GM23338 (cell line): ENCODE data around the gene EIF5A2. TPM values are rescaled to one million over a fixed set of nuclear protein-coding genes. Genes with fewer than 3 reads are reported as not detected.
A peak's percentile ranks its signal among the peaks of the same experiment; 100 is the strongest.

Source experiments
- ATAC-seq: fragments of 200-7000 bp; cut with Tn5 transposase; 3 replicates; pipeline ENCODE4 v1.9.1; 2020
- DNase-seq: peaks from one replicate; pipeline ENCODE4 v3.0.0-alpha.2; 2015; ENCODE audit warnings: low spot score
- H2AFZ ChIP-seq: fragments of 200-600 bp; sonication (generic); 2 replicates; pipeline ENCODE4 v1.8.0; 2016; ENCODE audit warnings: antibody characterized with exemption, mild to moderate bottlenecking, moderate library complexity
- H3F3A ChIP-seq: fragments of 200-600 bp; sonication (generic); replicated peaks from 2 replicates; pipeline ENCODE4 v1.8.0; 2017; ENCODE audit warnings: antibody characterized with exemption, mixed run types, low read depth
- H3K27ac ChIP-seq: fragments of 200-600 bp; sonication (generic); 2 replicates; pipeline ENCODE4 v1.6.1; 2016; ENCODE audit warnings: low read depth
- H3K27me3 ChIP-seq: fragments of 200-600 bp; sonication (generic); 2 replicates; pipeline ENCODE4 v1.8.0; 2016; ENCODE audit warnings: mild to moderate bottlenecking, mixed run types, moderate library complexity; ENCODE audit not compliant: insufficient read depth
- H3K36me3 ChIP-seq: fragments of 200-600 bp; sonication (generic); 2 replicates; pipeline ENCODE4 v1.8.0; 2016; ENCODE audit warnings: mild to moderate bottlenecking; ENCODE audit not compliant: insufficient read depth
- H3K4me1 ChIP-seq: fragments of 200-600 bp; sonication (generic); 2 replicates; pipeline ENCODE4 v1.8.0; 2016; ENCODE audit warnings: mild to moderate bottlenecking, moderate library complexity; ENCODE audit not compliant: insufficient read depth
- H3K4me2 ChIP-seq: fragments of 200-600 bp; sonication (generic); 2 replicates; pipeline ENCODE4 v1.7.1; 2017; ENCODE audit warnings: mixed run types
- H3K4me3 ChIP-seq: fragments of 200-600 bp; sonication (generic); 2 replicates; pipeline ENCODE4 v1.6.1; 2016; ENCODE audit warnings: mixed run types
- H3K79me2 ChIP-seq: fragments of 200-600 bp; sonication (generic); replicated peaks from 2 replicates; pipeline ENCODE4 v1.8.0; 2017; ENCODE audit warnings: mild to moderate bottlenecking; ENCODE audit not compliant: insufficient read depth
- H3K9me2 ChIP-seq: fragments of 200-600 bp; sonication (generic); 2 replicates; pipeline ENCODE4 v1.8.0; 2017; ENCODE audit not compliant: insufficient read depth
- H4K20me1 ChIP-seq: fragments of 200-600 bp; sonication (generic); replicated peaks from 2 replicates; pipeline ENCODE4 v1.8.0; 2017; ENCODE audit warnings: mild to moderate bottlenecking; ENCODE audit not compliant: insufficient read depth
- H3K27ac Mint-ChIP-seq: 2 replicates; pipeline ENCODE4 v1.8.0; 2020; ENCODE audit warnings: inconsistent platforms, mild to moderate bottlenecking, moderate library complexity, mixed read lengths
- H3K27me3 Mint-ChIP-seq: 3 replicates; pipeline ENCODE4 v1.8.0; 2022; ENCODE audit warnings: low read depth, mild to moderate bottlenecking, moderate library complexity, mixed read lengths, inconsistent platforms; ENCODE audit not compliant: insufficient read depth, poor library complexity
- H3K36me3 Mint-ChIP-seq: 3 replicates; pipeline ENCODE4 v1.8.0; 2021; ENCODE audit warnings: low read depth, mild to moderate bottlenecking, inconsistent platforms, moderate library complexity, mixed read lengths
- H3K4me1 Mint-ChIP-seq: 3 replicates; pipeline ENCODE4 v1.8.0; 2020; ENCODE audit warnings: mild to moderate bottlenecking, inconsistent platforms, mixed read lengths
- H3K4me3 Mint-ChIP-seq: 3 replicates; pipeline ENCODE4 v1.8.0; 2021; ENCODE audit warnings: moderate library complexity, mild to moderate bottlenecking, inconsistent platforms, mixed read lengths
- H3K9me3 Mint-ChIP-seq: 3 replicates; pipeline ENCODE4 v1.8.0; 2020; ENCODE audit warnings: moderate library complexity, mild to moderate bottlenecking, inconsistent platforms, mixed read lengths
- CREB1 ChIP-seq: fragments of 250-450 bp; sonication (Bioruptor Pico); IDR thresholded peaks from 2 replicates; pipeline ENCODE4 v1.5.0; 2020; ENCODE audit warnings: low read depth, mild to moderate bottlenecking, moderate library complexity
- ETS1 ChIP-seq: IDR thresholded peaks from 2 replicates; pipeline ENCODE4 v1.6.1; 2016; ENCODE audit warnings: antibody characterized with exemption
- EZH2 ChIP-seq: fragments of 200-600 bp; sonication (generic); IDR thresholded peaks from one replicate; pipeline ENCODE4 v1.8.0; 2017; ENCODE audit warnings: antibody characterized with exemption, mild to moderate bottlenecking, low read depth; ENCODE audit not compliant: unreplicated experiment
- EZH2phosphoT487 ChIP-seq: fragments of 200-600 bp; sonication (generic); IDR thresholded peaks from one replicate; pipeline ENCODE4 v1.8.1; 2018; ENCODE audit warnings: antibody characterized with exemption; ENCODE audit not compliant: unreplicated experiment
- JUNB ChIP-seq: IDR thresholded peaks from one replicate; pipeline ENCODE4 v1.6.1; 2016; ENCODE audit warnings: antibody characterized with exemption; ENCODE audit not compliant: unreplicated experiment
- NANOG ChIP-seq: IDR thresholded peaks from 2 replicates; pipeline ENCODE4 v1.6.1; 2016; ENCODE audit warnings: antibody characterized with exemption, borderline replicate concordance
- POLR2AphosphoS5 ChIP-seq: IDR thresholded peaks from 2 replicates; pipeline ENCODE4 v1.6.1; 2016; ENCODE audit warnings: antibody characterized with exemption, low read depth
- REST ChIP-seq: IDR thresholded peaks from one replicate; pipeline ENCODE4 v1.6.1; 2018; ENCODE audit warnings: antibody characterized with exemption; ENCODE audit not compliant: unreplicated experiment
- ZNF114 ChIP-seq: fragments of 250-450 bp; sonication (Bioruptor Pico); IDR thresholded peaks from 2 replicates; pipeline ENCODE4 v1.5.0; 2020; ENCODE audit warnings: mild to moderate bottlenecking, moderate library complexity
- ZNF331 ChIP-seq: fragments of 250-450 bp; sonication (Bioruptor Pico); IDR thresholded peaks from 2 replicates; pipeline ENCODE4 v1.5.0; 2020; ENCODE audit warnings: low read depth, mild to moderate bottlenecking, moderate library complexity
- polyA plus RNA-seq: library from polyadenylated mRNA; unstranded; fragments of >200 nt; fragmentation: Nextera tagmentation; extraction: Ambion mirVana; gene quantifications from 2 replicates; pipeline ENCODE4 v1.2.1, GENCODE V29; 2016
- total RNA-seq: library from RNA; depleted of rRNA; stranded (reverse); fragments of >200 nt; shearing (Covaris generic); gene quantifications from 2 replicates; pipeline ENCODE4 v1.2.3, GENCODE V29; 2014

The EIF5A2 gene
- total and polyA plus RNA-seq, 2 experiments from 2014 or later, result 5.9 to 11.7 TPM

GRCh38 chr3:170863816-170864215 lies 44.6 kb downstream of the EIF5A2 start:
- H3K4me3 Mint-ChIP-seq, result no peak overlapping the region
- H3K27ac ChIP-seq, result peak overlapping the region; percentile 84
- H3K4me1 Mint-ChIP-seq, result peaks cover 11% of the 10 kb centered on the region
- peaks cover 16% of the 10 kb centered on the region for H3K27me3 Mint-ChIP-seq
- DNase-seq (no peak), ATAC-seq (peak; percentile 7; the same call in 2 of the 3 replicates)
- H3K36me3 ChIP-seq, result peaks cover 31% of the 10 kb centered on the region
- no peak for TF ChIP-seq ZNF114 (CRISPR knock-in tag)
- H2AFZ ChIP-seq, result no peak overlapping the region
- H3K4me3 ChIP-seq, result no peak overlapping the region
- no peak overlapping the region for H3K4me2 ChIP-seq
- H3K4me1 ChIP-seq, result peaks cover 18% of the 10 kb centered on the region
- no peak overlapping the region; the same call in 1 of the 2 replicates for H3K27ac Mint-ChIP-seq
- H3K79me2 ChIP-seq, result peaks cover 15% of the 10 kb centered on the region
- peaks cover 4% of the 10 kb centered on the region; the same call in 1 of the 3 replicates for H3K9me3 Mint-ChIP-seq
- peaks cover 18% of the 10 kb centered on the region for H4K20me1 ChIP-seq
- H3K9me2 ChIP-seq, result no peaks in the 10 kb centered on the region
- peaks cover 49% of the 10 kb centered on the region for H3K36me3 Mint-ChIP-seq
- no peaks in the 10 kb centered on the region for H3K27me3 ChIP-seq
- peaks cover 43% of the 10 kb centered on the region for H3F3A ChIP-seq

- Histone ChIP-seq H3K36me3 (peaks cover 23% of the 10 kb centered on the region), H3F3A (peaks cover 40% of the 10 kb centered on the region), H3K27me3 (no peaks in the 10 kb centered on the region), H4K20me1 (peaks cover 12% of the 10 kb centered on the region), H3K79me2 (peaks cover 5% of the 10 kb centered on the region), H3K4me1 (peaks cover 13% of the 10 kb centered on the region), H3K9me2 (no peaks in the 10 kb centered on the region), H3K27ac (peak overlapping the region; percentile 84), H3K4me3 (no peak overlapping the region), H3K4me2 (no peak overlapping the region), H2AFZ (no peak overlapping the region)
- Mint-ChIP-seq H3K27me3 (peaks cover 16% of the 10 kb centered on the region), H3K36me3 (peaks cover 40% of the 10 kb centered on the region), H3K9me3 (peaks cover 4% of the 10 kb centered on the region; the same call in 1 of the 3 replicates), H3K27ac (no peak overlapping the region), H3K4me1 (peaks cover 11% of the 10 kb centered on the region), H3K4me3 (no peak overlapping the region)
- ATAC-seq (peak; percentile 32), DNase-seq (peak; percentile 46)
- TF ChIP-seq ETS1, result no peak
- 0 out of 2 replicates have a peak, but pooled peaks have one; percentile 5 for TF ChIP-seq CREB1
Measured at GRCh38 chr3:170862618-170863374, 45.6 kb downstream of the EIF5A2 start.

- Histone ChIP-seq H4K20me1 (no peaks in the 10 kb centered on the region), H3K79me2 (no peaks in the 10 kb centered on the region), H3K27me3 (no peaks in the 10 kb centered on the region), H3K36me3 (no peaks in the 10 kb centered on the region), H3F3A (0 out of 2 replicates have a peak, but pooled peaks cover 5% of the 10 kb centered on the region), H2AFZ (peak overlapping the region; percentile 60; the same call in 1 of the 2 replicates), H3K9me2 (no peaks in the 10 kb centered on the region), H3K4me3 (no peak overlapping the region), H3K4me2 (no peak overlapping the region), H3K4me1 (peaks cover 3% of the 10 kb centered on the region; the same call in 1 of the 2 replicates), H3K27ac (no peak overlapping the region)
- H3K4me3 Mint-ChIP-seq, result no peak overlapping the region
- H3K36me3 Mint-ChIP-seq, result no peaks in the 10 kb centered on the region; the same call in 2 of the 3 replicates
- peaks cover 7% of the 10 kb centered on the region for H3K27me3 Mint-ChIP-seq
- peaks cover 2% of the 10 kb centered on the region; the same call in 2 of the 3 replicates for H3K4me1 Mint-ChIP-seq
- peaks cover 4% of the 10 kb centered on the region; the same call in 1 of the 3 replicates for H3K9me3 Mint-ChIP-seq
- no peak for DNase-seq
- ATAC-seq, result no peak
- H3K27ac Mint-ChIP-seq, result no peak overlapping the region
- TF ChIP-seq EZH2phosphoT487, result no peak
- no peak for TF ChIP-seq JUNB
- TF ChIP-seq CREB1, result no peak
- TF ChIP-seq REST, result no peak
- no peak for TF ChIP-seq ETS1
- TF ChIP-seq ZNF331 (CRISPR knock-in tag), result no peak
- TF ChIP-seq POLR2AphosphoS5, result no peak
- TF ChIP-seq EZH2, result no peak
- no peak for TF ChIP-seq ZNF114 (CRISPR knock-in tag)
- no peak for TF ChIP-seq NANOG
Measured at GRCh38 chr3:170858599-170858998, 49.8 kb downstream of the EIF5A2 start.
